OCI-LY3 (cell line): ENCODE results near the gene COPS6.

ENCODE experiments used
- CTCF ChIP-seq: fragments of 200-600, 300-600 bp; sonication (generic); IDR thresholded peaks from 2 replicates; pipeline ENCODE4 v1.5.1; 2014; ENCODE audit warnings: antibody characterized with exemption, low read length, low read depth
- EZH2phosphoT487 ChIP-seq: fragments of 200-600 bp; shearing (Covaris generic); IDR thresholded peaks from 2 replicates; pipeline ENCODE4 v1.6.1; 2018; ENCODE audit warnings: antibody characterized with exemption, mixed run types, low read depth

GRCh38 chr7:100064162-100064561 lies 24.6 kb upstream of the COPS6 start:
- TF ChIP-seq CTCF = no peak
- TF ChIP-seq EZH2phosphoT487 = no peak
